Diencephalon (tissue), 1 donor: Measurements from ENCODE around the gene REG1A. TPM values are rescaled to one million over a fixed set of nuclear protein-coding genes. Genes with fewer than 3 reads are reported as not detected.

ENCODE experiments used
- total RNA-seq: library from RNA; depleted of rRNA; stranded (reverse); fragments of >200 nt; gene quantifications from one replicate; pipeline ENCODE4 v1.2.3, GENCODE V29; 2014

Gene REG1A, protein sequence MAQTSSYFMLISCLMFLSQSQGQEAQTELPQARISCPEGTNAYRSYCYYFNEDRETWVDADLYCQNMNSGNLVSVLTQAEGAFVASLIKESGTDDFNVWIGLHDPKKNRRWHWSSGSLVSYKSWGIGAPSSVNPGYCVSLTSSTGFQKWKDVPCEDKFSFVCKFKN
- 0.46 TPM for total RNA-seq

DNA sequence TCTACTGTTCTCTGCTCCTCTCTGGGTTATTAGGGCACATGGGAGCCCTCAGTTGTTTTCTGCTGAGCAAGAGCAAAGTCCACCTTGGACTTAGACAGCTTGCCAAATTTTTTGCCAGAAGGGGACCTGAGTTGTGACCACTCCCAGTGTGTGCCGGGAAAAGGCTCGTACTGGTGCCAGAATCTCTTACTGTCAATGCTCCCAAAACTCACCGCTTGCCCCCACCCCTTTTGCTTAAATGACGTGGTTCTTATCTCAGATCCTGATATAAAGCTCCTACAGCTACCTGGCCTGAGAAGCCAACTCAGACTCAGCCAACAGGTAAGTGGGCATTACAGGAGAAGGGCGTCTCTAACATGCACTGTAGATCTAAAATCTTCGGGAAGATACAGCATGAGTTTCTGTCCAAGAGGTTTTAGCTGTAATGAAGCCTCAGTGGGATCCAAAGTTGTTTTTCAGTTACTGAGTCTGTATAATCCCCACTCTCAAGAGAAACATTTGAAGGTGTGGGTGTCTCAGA lies at the start of gene REG1A:
Gene REG1A (plus strand): TSS at position 295 of the 520 bp plus-strand sequence. CDS start 374 bp downstream, outside the sequence.

DNA sequence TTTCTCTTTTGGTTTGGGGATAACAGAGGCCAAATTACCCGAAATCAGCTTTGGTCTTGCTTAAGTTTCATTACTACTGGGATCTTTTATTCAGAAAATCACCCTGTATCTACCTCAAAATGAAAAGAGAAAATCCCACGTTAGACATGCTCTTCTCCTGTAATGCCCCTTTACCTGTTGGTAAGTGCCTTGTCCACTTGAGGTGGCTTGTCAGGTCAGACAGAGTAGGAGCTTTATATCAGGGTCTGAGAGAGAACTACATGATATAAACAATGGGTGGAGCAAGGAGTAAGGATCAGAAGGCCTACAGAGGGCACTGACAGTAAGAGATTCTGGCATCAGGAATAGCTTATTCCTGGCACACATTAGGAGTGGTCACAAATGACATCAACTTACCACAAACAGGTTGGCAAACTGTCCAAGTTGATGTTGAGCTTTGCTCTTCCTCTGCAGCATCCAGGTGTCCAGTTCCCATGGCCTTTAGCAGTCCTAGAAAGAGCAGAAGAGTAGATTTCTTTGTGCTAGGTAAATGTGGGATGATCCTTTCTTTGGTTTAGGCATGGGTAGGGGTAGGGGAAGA lies 32.4 kb upstream of the REG1A start, which contains the start of gene REG1B:
Gene REG1B (minus strand): TSS at position 209 of the 580 bp plus-strand sequence. CDS start 381 bp downstream, outside the sequence.

DNA sequence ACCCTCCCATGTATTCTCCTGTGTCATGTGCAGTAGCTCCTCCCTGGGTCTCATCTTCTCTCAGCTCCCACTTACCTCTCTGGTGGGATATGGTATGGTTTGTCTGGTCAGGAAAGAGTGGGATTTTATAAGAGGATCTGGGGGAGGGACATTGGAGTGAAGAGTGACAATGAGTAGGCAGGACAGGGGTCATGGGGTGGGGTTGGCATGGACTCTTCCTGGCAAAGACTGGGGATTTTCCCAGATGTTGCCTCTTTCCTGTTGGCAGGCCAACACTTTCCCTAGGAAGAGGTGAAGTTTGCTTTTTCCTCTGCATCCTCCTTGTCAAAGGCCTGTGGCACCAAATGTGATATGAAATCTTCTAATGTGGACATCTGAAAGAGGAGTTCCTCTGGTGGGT lies 39.4 kb downstream of the REG1A start, which contains the start of gene REG3A:
Gene REG3A (minus strand): TSS at position 101 of the 400 bp plus-strand sequence. CDS start 348 bp downstream, outside the sequence.

Other genes with a start within 250 kb of the REG1A start
- gene REG3G, start 94.8 kb upstream of the REG1A start, total RNA-seq, result not detected
- gene REG1B, start 32.5 kb upstream of the REG1A start, total RNA-seq, result not detected
- gene REG3A, start 39.3 kb downstream of the REG1A start, total RNA-seq, result not detected